ENCODE measurements around the gene ZCCHC17. TPM values are rescaled to one million over a fixed set of nuclear protein-coding genes. Genes with fewer than 3 reads are reported as not detected.

ZCCHC17 gene
- polyA plus RNA-seq, 1 experiment, result 72.9 TPM

DNA sequence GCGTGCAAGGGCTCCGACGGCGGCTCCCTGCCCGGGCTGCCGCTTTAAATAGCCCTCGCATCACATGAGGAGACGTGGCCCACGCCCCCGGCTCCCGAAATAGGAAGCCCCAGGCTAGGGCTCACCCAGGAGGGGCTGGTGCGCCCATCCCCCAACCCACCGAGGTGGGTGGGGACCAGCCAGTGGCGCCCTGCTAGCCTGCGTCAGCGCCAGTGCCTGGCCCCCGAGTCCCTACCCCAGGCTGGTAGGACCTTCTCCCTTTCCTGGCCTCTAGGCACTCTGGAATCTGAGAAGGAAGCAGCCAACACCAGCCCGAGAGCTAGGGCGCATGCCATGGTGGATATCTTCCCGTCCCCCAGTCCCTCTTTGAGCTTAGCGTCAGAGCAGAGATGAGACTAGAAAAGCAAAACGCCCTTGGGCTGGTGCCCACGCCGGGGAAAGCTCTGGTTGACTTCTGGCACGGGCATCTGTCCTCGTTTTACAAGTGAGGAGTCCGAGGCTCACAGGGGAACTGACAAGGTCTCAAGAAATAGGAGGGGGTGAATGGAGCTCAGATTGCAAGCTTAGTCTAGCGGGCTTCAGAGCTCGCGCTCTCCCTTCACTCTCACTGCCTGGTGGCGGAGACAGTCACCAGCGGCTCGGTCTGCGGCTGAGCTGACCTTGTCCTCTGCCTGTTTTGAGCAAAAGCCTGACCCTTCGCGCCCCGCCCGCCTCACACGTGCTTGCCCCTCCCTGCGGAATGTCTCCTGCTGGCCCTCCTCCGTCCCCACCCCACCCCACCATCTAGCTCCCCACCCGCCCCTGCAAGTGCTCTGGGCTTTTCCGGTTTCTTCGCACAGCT is 76.4 kb downstream of the ZCCHC17 start, which contains the start of gene FABP3:
FABP3 (minus strand) TSS at position 21 of the 841 bp plus-strand sequence. CDS start 62 bp downstream, outside the sequence.
- Histone ChIP-seq H3K27ac (ENCODE audit: low read depth, low read length) (peak within 1 kb of the TSS; percentile 70), H3K4me3 (ENCODE audit: low read depth, low read length) (peak within 1 kb of the TSS; percentile 53), H3K9me3 (ENCODE audit: control insufficient read depth, insufficient read depth, low read length) (no peaks in the 10 kb centered on the region), H3K27me3 (ENCODE audit: control insufficient read depth, insufficient read depth, low read length) (no peaks in the 10 kb centered on the region)
- CTCF ChIA-PET, result interaction anchor here (0.5 to 1.8 kb wide), 8 partner anchors 21 to 189 kb away, joined by 4 to 12 read pairs (median 6); no protein-coding TSS in a partner anchor
- DNase-seq (ENCODE audit: low read depth, low spot score), result no peak
- POLR2A ChIA-PET, result interaction anchor here (0.6 to 0.9 kb wide), 6 partner anchors 24 to 239 kb away, joined by 3 to 6 read pairs (median 3); no protein-coding TSS in a partner anchor
- TF ChIP-seq, protein P1, sequence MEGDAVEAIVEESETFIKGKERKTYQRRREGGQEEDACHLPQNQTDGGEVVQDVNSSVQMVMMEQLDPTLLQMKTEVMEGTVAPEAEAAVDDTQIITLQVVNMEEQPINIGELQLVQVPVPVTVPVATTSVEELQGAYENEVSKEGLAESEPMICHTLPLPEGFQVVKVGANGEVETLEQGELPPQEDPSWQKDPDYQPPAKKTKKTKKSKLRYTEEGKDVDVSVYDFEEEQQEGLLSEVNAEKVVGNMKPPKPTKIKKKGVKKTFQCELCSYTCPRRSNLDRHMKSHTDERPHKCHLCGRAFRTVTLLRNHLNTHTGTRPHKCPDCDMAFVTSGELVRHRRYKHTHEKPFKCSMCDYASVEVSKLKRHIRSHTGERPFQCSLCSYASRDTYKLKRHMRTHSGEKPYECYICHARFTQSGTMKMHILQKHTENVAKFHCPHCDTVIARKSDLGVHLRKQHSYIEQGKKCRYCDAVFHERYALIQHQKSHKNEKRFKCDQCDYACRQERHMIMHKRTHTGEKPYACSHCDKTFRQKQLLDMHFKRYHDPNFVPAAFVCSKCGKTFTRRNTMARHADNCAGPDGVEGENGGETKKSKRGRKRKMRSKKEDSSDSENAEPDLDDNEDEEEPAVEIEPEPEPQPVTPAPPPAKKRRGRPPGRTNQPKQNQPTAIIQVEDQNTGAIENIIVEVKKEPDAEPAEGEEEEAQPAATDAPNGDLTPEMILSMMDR (IDR thresholded peaks at IDR 0.05; ENCODE audit: low read depth, low read length), result no peak

DNA sequence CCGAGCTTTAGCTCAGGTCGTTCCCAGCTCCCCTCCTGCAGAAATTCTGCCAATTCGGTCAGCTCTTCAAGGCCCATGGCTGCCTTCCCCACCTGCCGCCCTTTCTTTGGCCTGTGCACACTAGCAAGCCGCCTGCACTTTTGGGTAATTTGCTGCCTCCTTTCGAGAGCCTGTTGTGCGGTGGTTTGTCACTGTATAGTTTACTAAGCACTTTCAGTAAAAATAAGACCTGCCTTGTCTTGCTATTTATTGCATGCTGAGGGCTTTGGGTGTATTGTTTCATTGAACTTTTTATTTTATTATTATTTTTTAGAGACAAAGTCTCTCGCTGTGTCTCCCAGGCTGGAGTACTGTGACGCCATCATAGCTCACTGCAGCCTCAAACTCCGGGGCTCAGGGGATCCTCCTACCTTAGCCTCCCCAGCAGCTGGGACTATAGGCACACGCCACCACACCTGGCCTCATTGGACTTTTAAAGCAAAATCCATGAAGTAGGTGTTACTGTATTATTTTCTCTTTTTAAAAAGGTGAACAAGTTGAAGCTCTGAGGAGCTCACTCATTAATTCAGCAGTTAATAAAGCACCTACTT is 77.2 kb downstream of the ZCCHC17 start:
- no peak for DNase-seq (ENCODE audit: low read depth, low spot score)
- TF ChIP-seq, protein P1 (IDR thresholded peaks at IDR 0.05; ENCODE audit: low read depth, low read length), result no peak
- no peaks in the 10 kb centered on the region for H3K27me3 ChIP-seq (ENCODE audit: control insufficient read depth, insufficient read depth, low read length)
- POLR2A ChIA-PET, result interaction anchor here (0.6 to 0.9 kb wide), 6 partner anchors 23 to 240 kb away, joined by 3 to 6 read pairs (median 3); no protein-coding TSS in a partner anchor
- H3K9me3 ChIP-seq (ENCODE audit: control insufficient read depth, insufficient read depth, low read length), result no peaks in the 10 kb centered on the region
- no peak overlapping the region for H3K27ac ChIP-seq (ENCODE audit: low read depth, low read length)
- CTCF ChIA-PET, result interaction anchor here (0.5 to 1.8 kb wide), 7 partner anchors 20 to 190 kb away, joined by 4 to 12 read pairs (median 6); no protein-coding TSS in a partner anchor
- peak overlapping the region; percentile 22; the same call in 1 of the 2 replicates for H3K4me3 ChIP-seq (ENCODE audit: low read depth, low read length)

DNA sequence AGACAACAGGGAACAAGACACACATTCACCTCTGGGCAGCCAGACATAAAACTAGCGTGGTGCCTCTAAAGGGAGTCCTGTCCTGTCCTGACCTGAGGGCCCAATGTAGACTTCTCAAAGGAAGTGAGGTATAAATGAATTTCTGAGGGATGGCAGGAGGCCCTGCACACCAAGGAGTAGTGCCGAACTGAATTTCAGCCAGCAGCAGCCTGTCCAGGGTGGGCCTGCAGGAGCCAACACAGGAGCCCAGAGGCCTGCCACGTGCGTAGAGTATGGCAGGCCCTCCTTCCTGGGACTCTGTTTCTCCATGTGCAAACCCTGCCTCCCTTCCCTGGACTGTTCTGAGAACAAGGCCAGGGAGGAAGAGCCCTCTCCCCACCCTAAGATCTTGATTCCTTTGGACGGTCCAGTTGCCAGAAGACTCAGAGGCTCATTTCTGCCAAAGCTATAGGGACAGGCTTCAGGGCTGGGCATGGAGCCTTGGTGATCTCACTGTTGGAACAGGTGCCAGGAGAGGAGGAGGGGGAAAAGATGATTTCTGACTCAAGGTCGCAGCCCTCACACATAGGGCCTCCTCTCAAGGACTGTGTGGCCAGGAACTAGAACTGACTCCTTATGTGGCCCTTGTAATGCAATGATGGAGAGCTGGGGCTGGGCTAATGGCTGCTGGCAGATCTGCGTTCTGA is 77.8 kb downstream of the ZCCHC17 start:
- ChIA-PET POLR2A (interaction anchor here (0.6 to 0.7 kb wide), 2 partner anchors 48 to 175 kb away, joined by 4 read pairs; no protein-coding TSS in a partner anchor), CTCF (interaction anchor here (1.7 to 1.8 kb wide), 2 partner anchors 20 to 47 kb away, joined by 9 to 12 read pairs; no protein-coding TSS in a partner anchor)
- Histone ChIP-seq H3K9me3 (ENCODE audit: control insufficient read depth, insufficient read depth, low read length) (no peaks in the 10 kb centered on the region), H3K27ac (ENCODE audit: low read depth, low read length) (no peak overlapping the region), H3K4me3 (ENCODE audit: low read depth, low read length) (no peak overlapping the region), H3K27me3 (ENCODE audit: control insufficient read depth, insufficient read depth, low read length) (no peaks in the 10 kb centered on the region)
- TF ChIP-seq, protein P1 (IDR thresholded peaks at IDR 0.05; ENCODE audit: low read depth, low read length), result no peak
- no peak for DNase-seq (ENCODE audit: low read depth, low spot score)

DNA sequence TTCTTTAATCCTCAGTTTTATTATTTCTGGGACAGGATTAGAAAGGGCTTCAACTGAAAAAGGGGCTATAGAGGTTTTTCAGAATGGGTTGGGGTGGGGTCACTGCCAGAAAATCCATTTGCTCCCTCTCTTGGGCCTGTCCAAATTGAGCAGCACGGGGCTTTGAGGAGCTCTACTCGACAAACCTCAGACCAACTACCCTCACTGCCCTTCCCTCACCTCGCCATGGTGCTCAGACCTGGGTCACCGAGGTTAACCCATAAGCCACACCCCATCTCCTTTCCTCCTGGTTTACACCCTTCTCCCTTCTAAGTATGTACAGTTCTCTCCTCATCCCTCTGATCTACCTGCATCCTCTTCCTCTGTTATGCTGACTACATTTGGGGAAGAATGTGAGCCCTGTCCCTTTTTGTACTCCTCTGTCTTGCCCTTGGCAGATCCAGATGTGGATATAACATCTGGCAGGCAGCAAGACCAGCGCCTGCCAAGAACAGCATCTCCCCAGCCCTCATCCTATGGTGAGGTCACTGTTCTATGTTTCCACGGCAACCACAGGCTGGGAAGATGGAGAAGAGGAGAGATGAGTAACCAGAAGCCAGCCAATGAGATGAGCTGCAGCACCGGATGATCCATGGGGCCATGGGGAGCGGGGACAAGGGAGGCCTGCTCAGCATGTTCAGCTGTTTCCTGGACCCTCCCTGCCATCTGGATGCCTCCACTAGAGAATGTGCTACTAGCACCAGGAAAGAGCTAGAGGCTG is 79.7 kb downstream of the ZCCHC17 start:
- ChIA-PET CTCF (interaction anchor here (0.5 to 1.9 kb wide), 6 partner anchors 18 to 217 kb away, joined by 3 to 8 read pairs (median 4); no protein-coding TSS in a partner anchor), POLR2A (interaction anchor here (0.8 to 1.1 kb wide), 4 partner anchors 14 to 93 kb away, joined by 3 read pairs; no protein-coding TSS in a partner anchor)
- Histone ChIP-seq H3K4me3 (ENCODE audit: low read depth, low read length) (no peak overlapping the region), H3K27ac (ENCODE audit: low read depth, low read length) (peak overlapping the region; percentile 39), H3K27me3 (ENCODE audit: control insufficient read depth, insufficient read depth, low read length) (no peaks in the 10 kb centered on the region), H3K9me3 (ENCODE audit: control insufficient read depth, insufficient read depth, low read length) (no peaks in the 10 kb centered on the region)
- DNase-seq (ENCODE audit: low read depth, low spot score), result peak; percentile 89
- TF ChIP-seq, protein P1 (IDR thresholded peaks at IDR 0.05; ENCODE audit: low read depth, low read length), result no peak
